ENCODE results near the gene OBSCN. TPM values are rescaled to one million over a fixed set of nuclear protein-coding genes. Genes with fewer than 3 reads are reported as not detected.

The OBSCN gene
- total RNA-seq, 1 experiment from 2014 or later, result 10.5 TPM

DNA sequence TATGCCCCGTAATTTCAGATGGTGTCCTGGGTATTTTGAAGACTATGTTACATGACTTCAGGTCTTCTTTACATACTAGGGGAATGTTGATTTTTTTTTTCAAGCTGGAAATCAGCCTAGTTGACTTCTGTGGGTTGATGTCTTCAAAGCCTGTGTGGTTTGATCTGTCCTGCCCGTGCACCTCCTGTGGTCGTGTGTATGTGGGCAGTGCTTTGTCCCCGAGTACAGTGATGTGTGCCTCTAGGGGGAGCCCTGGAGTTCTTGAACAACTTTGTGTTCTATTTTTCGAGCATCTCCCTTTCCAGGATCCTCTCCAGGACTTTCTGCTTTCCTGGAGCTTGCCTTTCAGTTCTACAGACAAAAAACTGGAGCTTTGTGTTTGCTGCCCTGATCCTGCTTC is 28.9 kb downstream of the OBSCN start:
- no peak overlapping the region for H3K4me3 ChIP-seq (ENCODE audit: low read depth in 2 of 2, low read length in 2 of 2)
- no peak overlapping the region for H3K27ac ChIP-seq (ENCODE audit: low read length)
- in situ Hi-C loops (cut with HindIII; ENCODE audit: low pct_unique_long_range_greater_than_20kb, low sequenced_read_pairs) (no loop called here), intact Hi-C loops (cut with micrococcal nuclease; ENCODE audit: unreplicated experiment) (no loop called here)
- no peaks in the 10 kb centered on the region for H3K4me1 ChIP-seq (ENCODE audit: control insufficient read depth, insufficient read depth, low read length)
- no peaks in the 10 kb centered on the region for H3K27me3 ChIP-seq (ENCODE audit: control insufficient read depth, insufficient read depth, low read length)
- DNase-seq (ENCODE audit: low read depth, low spot score) (no peak), ATAC-seq (peak; percentile 62; the same call in 1 of the 2 replicates)
- no peak for TF ChIP-seq POLR2AphosphoS5 (IDR thresholded peaks at IDR 0.05; ENCODE audit: low read depth, low read length)
- TF ChIP-seq, protein P1, sequence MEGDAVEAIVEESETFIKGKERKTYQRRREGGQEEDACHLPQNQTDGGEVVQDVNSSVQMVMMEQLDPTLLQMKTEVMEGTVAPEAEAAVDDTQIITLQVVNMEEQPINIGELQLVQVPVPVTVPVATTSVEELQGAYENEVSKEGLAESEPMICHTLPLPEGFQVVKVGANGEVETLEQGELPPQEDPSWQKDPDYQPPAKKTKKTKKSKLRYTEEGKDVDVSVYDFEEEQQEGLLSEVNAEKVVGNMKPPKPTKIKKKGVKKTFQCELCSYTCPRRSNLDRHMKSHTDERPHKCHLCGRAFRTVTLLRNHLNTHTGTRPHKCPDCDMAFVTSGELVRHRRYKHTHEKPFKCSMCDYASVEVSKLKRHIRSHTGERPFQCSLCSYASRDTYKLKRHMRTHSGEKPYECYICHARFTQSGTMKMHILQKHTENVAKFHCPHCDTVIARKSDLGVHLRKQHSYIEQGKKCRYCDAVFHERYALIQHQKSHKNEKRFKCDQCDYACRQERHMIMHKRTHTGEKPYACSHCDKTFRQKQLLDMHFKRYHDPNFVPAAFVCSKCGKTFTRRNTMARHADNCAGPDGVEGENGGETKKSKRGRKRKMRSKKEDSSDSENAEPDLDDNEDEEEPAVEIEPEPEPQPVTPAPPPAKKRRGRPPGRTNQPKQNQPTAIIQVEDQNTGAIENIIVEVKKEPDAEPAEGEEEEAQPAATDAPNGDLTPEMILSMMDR (IDR thresholded peaks at IDR 0.05), result peak; percentile 76
- no peaks in the 10 kb centered on the region for H3K36me3 ChIP-seq (ENCODE audit: control insufficient read depth, insufficient read depth, low read length)
- H3K9me3 ChIP-seq (ENCODE audit: control insufficient read depth, insufficient read depth, low read depth, low read length), result peaks cover 8% of the 10 kb centered on the region; the same call in 1 of the 2 replicates
- POLR2A ChIA-PET, result no interaction called here
- CTCF ChIA-PET, result interaction anchor here (0.7 to 0.8 kb wide), 2 partner anchors 95 to 216 kb away, joined by 3 read pairs; no protein-coding TSS in a partner anchor
- BruUV-seq (replicated peaks), result no TSS peak

DNA sequence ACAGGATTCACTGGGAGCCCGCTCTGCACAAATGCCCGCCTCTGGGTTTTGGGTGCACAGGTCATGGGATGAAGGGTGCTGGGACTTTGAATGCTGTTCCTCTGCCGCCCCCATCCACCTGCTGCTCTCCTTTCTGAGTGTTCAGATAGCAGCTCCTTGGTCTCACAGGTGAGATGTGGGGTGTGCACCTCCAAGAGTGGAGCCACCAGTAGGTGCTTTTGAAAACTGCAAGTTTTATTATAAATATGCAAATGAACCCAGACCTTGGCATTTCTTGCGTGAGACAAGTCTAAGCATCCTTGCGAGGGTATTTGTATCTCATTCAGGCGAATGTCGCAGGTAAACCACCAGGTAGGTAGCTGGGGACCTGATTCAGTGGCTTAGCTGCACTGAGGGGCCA is 30.2 kb downstream of the OBSCN start:
- ATAC-seq, result no peak
- ChIA-PET CTCF (no interaction called here), POLR2A (no interaction called here)
- BruUV-seq (replicated peaks), result no TSS peak
- intact Hi-C loops (cut with micrococcal nuclease; ENCODE audit: unreplicated experiment), result no loop called here
- Histone ChIP-seq H3K27me3 (ENCODE audit: control insufficient read depth, insufficient read depth, low read length) (no peaks in the 10 kb centered on the region), H3K4me1 (ENCODE audit: control insufficient read depth, insufficient read depth, low read length) (no peaks in the 10 kb centered on the region), H3K4me3 (ENCODE audit: low read depth in 2 of 2, low read length in 2 of 2) (no peak overlapping the region), H3K36me3 (ENCODE audit: control insufficient read depth, insufficient read depth, low read length) (no peaks in the 10 kb centered on the region), H3K27ac (ENCODE audit: low read length) (no peak overlapping the region), H3K9me3 (ENCODE audit: control insufficient read depth, insufficient read depth, low read depth, low read length) (peaks cover 19% of the 10 kb centered on the region; the same call in 1 of the 2 replicates)
- TF ChIP-seq POLR2AphosphoS5 (IDR thresholded peaks at IDR 0.05; ENCODE audit: low read depth, low read length), result no peak
- no peak for DNase-seq (ENCODE audit: low read depth, low spot score)
- in situ Hi-C loops (cut with HindIII; ENCODE audit: low pct_unique_long_range_greater_than_20kb, low sequenced_read_pairs), result no loop called here

DNA sequence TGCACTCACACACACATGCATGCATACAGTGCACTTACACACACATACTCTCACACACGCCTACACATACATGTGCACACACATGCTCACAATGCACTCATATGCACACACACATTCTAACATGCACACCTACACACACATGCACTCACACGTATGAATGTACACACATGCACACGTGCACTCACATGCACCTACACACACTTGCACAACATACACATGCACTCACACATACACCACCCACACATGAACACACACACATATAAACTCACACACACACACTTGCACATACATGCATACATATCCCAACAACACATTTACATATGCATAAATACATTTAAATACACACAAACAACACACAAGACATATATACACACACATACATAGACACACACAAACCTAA is 30.6 kb downstream of the OBSCN start:
- no peaks in the 10 kb centered on the region for H3K4me1 ChIP-seq (ENCODE audit: control insufficient read depth, insufficient read depth, low read length)
- TF ChIP-seq SIN3A (IDR thresholded peaks at IDR 0.05; ENCODE audit: borderline replicate concordance, insufficient read depth, low read depth, low read length), result no peak
- TF ChIP-seq TCF7L2 (IDR thresholded peaks at IDR 0.05; ENCODE audit: low read depth, low read length), result no peak
- TF ChIP-seq, protein P1 (IDR thresholded peaks at IDR 0.05), result no peak
- no peak for TF ChIP-seq POLR2AphosphoS5 (IDR thresholded peaks at IDR 0.05; ENCODE audit: low read depth, low read length)
- TF ChIP-seq, protein P2, sequence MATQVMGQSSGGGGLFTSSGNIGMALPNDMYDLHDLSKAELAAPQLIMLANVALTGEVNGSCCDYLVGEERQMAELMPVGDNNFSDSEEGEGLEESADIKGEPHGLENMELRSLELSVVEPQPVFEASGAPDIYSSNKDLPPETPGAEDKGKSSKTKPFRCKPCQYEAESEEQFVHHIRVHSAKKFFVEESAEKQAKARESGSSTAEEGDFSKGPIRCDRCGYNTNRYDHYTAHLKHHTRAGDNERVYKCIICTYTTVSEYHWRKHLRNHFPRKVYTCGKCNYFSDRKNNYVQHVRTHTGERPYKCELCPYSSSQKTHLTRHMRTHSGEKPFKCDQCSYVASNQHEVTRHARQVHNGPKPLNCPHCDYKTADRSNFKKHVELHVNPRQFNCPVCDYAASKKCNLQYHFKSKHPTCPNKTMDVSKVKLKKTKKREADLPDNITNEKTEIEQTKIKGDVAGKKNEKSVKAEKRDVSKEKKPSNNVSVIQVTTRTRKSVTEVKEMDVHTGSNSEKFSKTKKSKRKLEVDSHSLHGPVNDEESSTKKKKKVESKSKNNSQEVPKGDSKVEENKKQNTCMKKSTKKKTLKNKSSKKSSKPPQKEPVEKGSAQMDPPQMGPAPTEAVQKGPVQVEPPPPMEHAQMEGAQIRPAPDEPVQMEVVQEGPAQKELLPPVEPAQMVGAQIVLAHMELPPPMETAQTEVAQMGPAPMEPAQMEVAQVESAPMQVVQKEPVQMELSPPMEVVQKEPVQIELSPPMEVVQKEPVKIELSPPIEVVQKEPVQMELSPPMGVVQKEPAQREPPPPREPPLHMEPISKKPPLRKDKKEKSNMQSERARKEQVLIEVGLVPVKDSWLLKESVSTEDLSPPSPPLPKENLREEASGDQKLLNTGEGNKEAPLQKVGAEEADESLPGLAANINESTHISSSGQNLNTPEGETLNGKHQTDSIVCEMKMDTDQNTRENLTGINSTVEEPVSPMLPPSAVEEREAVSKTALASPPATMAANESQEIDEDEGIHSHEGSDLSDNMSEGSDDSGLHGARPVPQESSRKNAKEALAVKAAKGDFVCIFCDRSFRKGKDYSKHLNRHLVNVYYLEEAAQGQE (IDR thresholded peaks at IDR 0.05; ENCODE audit: insufficient read depth in 1 of 2, low read depth in 2 of 2, low read length in 1 of 2), result no peak
- no peak overlapping the region for H3K4me3 ChIP-seq (ENCODE audit: low read depth in 2 of 2, low read length in 2 of 2)
- intact Hi-C loops (cut with micrococcal nuclease; ENCODE audit: unreplicated experiment), result no loop called here
- in situ Hi-C loops (cut with HindIII; ENCODE audit: low pct_unique_long_range_greater_than_20kb, low sequenced_read_pairs), result no loop called here
- H3K27ac ChIP-seq (ENCODE audit: low read length), result no peak overlapping the region
- no peaks in the 10 kb centered on the region for H3K27me3 ChIP-seq (ENCODE audit: control insufficient read depth, insufficient read depth, low read length)
- ChIA-PET POLR2A (no interaction called here), CTCF (no interaction called here)
- H3K36me3 ChIP-seq (ENCODE audit: control insufficient read depth, insufficient read depth, low read length), result no peaks in the 10 kb centered on the region
- peaks cover 21% of the 10 kb centered on the region; the same call in 1 of the 2 replicates for H3K9me3 ChIP-seq (ENCODE audit: control insufficient read depth, insufficient read depth, low read depth, low read length)
- DNase-seq (ENCODE audit: low read depth, low spot score) (no peak), ATAC-seq (no peak)
- BruUV-seq (replicated peaks), result no TSS peak
